ENCODE results near the gene MESD. TPM values are rescaled to one million over a fixed set of nuclear protein-coding genes. Genes with fewer than 3 reads are reported as not detected.

The MESD gene
- total RNA-seq, 2 donors from 2014 or later: 36.8 to 39.0 TPM

- no peak for ATAC-seq (ENCODE audit: insufficient number of reproducible peaks, low FRiP score, low read depth)
- TF ChIP-seq CTCF (IDR thresholded peaks at IDR 0.05): no peak
- no peak for DNase-seq (ENCODE audit: low spot score)
- Histone ChIP-seq H3K36me3 (no peaks in the 10 kb centered on the region), H3K27ac (no peak overlapping the region), H3K27me3 (replicated peaks; ENCODE audit: insufficient read depth) (no peaks in the 10 kb centered on the region), H3K4me1 (ENCODE audit: control insufficient read depth in 1 of 2, low read depth in 2 of 2) (peaks cover 23 to 30% of the 10 kb centered on the region in 2 donors), H3K9me3 (no peaks in the 10 kb centered on the region), H3K4me3 (no peak overlapping the region)
These were observed 3.6 kb downstream of the MESD start for GRCh38 chr15:80985981-80986380.

GRCh38 chr15:80984856-80985255 is 4.8 kb downstream of the MESD start:
- H3K4me1 ChIP-seq (ENCODE audit: control insufficient read depth in 1 of 2, low read depth in 2 of 2): peaks cover 17 to 20% of the 10 kb centered on the region in 2 donors
- DNase-seq (ENCODE audit: low spot score) (no peak), ATAC-seq (ENCODE audit: insufficient number of reproducible peaks, low FRiP score, low read depth) (no peak)
- no peak overlapping the region for H3K27ac ChIP-seq
- no peaks in the 10 kb centered on the region for H3K36me3 ChIP-seq
- no peaks in the 10 kb centered on the region for H3K9me3 ChIP-seq
- no peak overlapping the region for H3K4me3 ChIP-seq
- no peak for TF ChIP-seq CTCF (IDR thresholded peaks at IDR 0.05)
- no peaks in the 10 kb centered on the region for H3K27me3 ChIP-seq (replicated peaks; ENCODE audit: insufficient read depth)

- no peaks in the 10 kb centered on the region for H3K36me3 ChIP-seq
- ATAC-seq (ENCODE audit: insufficient number of reproducible peaks, low FRiP score, low read depth): no peak
- H3K4me1 ChIP-seq (ENCODE audit: control insufficient read depth in 1 of 2, low read depth in 2 of 2): peaks cover 7 to 22% of the 10 kb centered on the region in 2 donors
- no peak for DNase-seq (ENCODE audit: low spot score)
- no peak overlapping the region for H3K27ac ChIP-seq
- no peak for TF ChIP-seq CTCF (IDR thresholded peaks at IDR 0.05)
- H3K9me3 ChIP-seq: no peaks in the 10 kb centered on the region
- H3K27me3 ChIP-seq (replicated peaks; ENCODE audit: insufficient read depth): no peaks in the 10 kb centered on the region
- no peak overlapping the region for H3K4me3 ChIP-seq
These were observed 6.8 kb downstream of the MESD start for GRCh38 chr15:80982839-80983238.

GRCh38 chr15:80982205-80982604 is 7.4 kb downstream of the MESD start:
- ATAC-seq (ENCODE audit: insufficient number of reproducible peaks, low FRiP score, low read depth) (no peak), DNase-seq (ENCODE audit: low spot score) (no peak)
- no peaks in the 10 kb centered on the region for H3K9me3 ChIP-seq
- no peak overlapping the region for H3K27ac ChIP-seq
- no peaks in the 10 kb centered on the region for H3K36me3 ChIP-seq
- no peaks in the 10 kb centered on the region for H3K27me3 ChIP-seq (replicated peaks; ENCODE audit: insufficient read depth)
- peaks cover 3 to 21% of the 10 kb centered on the region in 2 donors for H3K4me1 ChIP-seq (ENCODE audit: control insufficient read depth in 1 of 2, low read depth in 2 of 2)
- H3K4me3 ChIP-seq: no peak overlapping the region
- no peak for TF ChIP-seq CTCF (IDR thresholded peaks at IDR 0.05)

GRCh38 chr15:80979538-80980200 is 9.9 kb downstream of the MESD start:
- DNase-seq (ENCODE audit: low spot score): no peak
- ATAC-seq (ENCODE audit: insufficient number of reproducible peaks, low FRiP score, low read depth): no peak
- TF ChIP-seq CTCF (IDR thresholded peaks at IDR 0.05): no peak

More at GRCh38 chr15:80979538-80980200, 9.9 kb downstream of the MESD start:
- H3K27ac ChIP-seq: no peak overlapping the region
- H3K36me3 ChIP-seq: no peaks in the 10 kb centered on the region
- H3K4me3 ChIP-seq: no peak overlapping the region
- peaks cover 8 to 29% of the 10 kb centered on the region in 2 donors for H3K4me1 ChIP-seq (ENCODE audit: control insufficient read depth in 1 of 2, low read depth in 2 of 2)
- H3K27me3 ChIP-seq (replicated peaks; ENCODE audit: insufficient read depth): no peaks in the 10 kb centered on the region
- H3K9me3 ChIP-seq: no peaks in the 10 kb centered on the region
